ENCODE results near the gene MMAA.

MMAA gene

DNA sequence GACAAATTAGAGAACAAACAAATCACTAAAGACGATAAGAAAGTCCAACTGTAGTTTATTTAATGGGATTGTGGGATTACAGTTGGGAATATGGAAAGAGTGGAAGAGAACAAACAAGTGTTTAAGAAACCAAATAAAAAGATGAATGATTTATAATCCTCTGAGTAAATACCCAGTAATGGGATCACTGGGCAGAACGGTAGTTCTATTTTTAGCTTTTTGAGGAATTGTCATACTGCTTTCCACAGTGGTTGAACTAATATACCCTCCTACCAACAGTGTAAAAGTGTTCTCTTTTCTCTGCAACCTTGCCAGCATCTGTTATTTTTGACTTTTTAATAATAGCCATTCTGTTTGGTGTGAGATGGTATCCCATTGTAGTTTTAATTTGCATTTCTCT, 75.7 kb downstream of the MMAA start:
- no peak for DNase-seq (ENCODE audit: extremely low read depth, low read depth)
- TF ChIP-seq, protein P1, sequence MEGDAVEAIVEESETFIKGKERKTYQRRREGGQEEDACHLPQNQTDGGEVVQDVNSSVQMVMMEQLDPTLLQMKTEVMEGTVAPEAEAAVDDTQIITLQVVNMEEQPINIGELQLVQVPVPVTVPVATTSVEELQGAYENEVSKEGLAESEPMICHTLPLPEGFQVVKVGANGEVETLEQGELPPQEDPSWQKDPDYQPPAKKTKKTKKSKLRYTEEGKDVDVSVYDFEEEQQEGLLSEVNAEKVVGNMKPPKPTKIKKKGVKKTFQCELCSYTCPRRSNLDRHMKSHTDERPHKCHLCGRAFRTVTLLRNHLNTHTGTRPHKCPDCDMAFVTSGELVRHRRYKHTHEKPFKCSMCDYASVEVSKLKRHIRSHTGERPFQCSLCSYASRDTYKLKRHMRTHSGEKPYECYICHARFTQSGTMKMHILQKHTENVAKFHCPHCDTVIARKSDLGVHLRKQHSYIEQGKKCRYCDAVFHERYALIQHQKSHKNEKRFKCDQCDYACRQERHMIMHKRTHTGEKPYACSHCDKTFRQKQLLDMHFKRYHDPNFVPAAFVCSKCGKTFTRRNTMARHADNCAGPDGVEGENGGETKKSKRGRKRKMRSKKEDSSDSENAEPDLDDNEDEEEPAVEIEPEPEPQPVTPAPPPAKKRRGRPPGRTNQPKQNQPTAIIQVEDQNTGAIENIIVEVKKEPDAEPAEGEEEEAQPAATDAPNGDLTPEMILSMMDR (IDR thresholded peaks at IDR 0.05; ENCODE audit: low read depth, low read length): no peak

DNA sequence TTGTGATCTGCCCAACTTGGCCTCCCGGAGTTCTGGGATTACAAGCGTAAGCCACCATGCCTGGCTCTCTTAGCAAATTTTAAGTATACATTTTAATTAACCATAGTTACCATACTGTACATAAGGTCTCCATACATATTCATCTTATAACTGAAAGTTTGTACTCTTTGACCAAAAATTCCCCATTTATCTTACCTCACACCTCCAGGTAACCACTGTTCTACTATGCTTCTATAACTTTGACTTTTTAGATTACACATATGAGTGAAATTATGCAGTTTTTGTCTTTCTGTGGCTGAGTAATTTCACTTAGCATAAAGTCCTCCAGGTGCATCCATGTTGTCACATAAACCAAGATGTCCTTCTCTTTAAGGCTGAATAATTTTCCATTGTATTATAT, 78.1 kb downstream of the MMAA start:
- no peak for DNase-seq (ENCODE audit: extremely low read depth, low read depth)
- TF ChIP-seq, protein P1 (IDR thresholded peaks at IDR 0.05; ENCODE audit: low read depth, low read length): no peak

DNA sequence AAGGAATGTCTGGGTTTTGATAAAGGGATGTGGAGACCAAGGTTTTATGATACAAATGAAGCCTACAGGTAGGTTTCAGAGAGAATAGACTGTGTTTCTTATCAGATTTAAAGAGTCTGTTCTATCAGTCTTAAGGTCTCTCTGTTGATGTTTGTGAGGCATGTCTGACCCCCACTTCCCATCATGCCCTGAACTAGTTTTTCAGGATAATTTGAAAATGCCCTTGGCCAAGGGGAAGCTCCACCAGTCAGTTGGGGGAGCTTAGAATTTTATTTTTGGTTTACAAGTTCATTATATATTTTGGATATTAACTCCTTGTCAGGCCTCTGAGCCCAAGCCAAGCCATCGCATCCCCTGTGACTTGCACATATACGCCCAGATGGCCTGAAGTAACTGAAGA, 79.3 kb downstream of the MMAA start:
- TF ChIP-seq, protein P1 (IDR thresholded peaks at IDR 0.05; ENCODE audit: low read depth, low read length): no peak
- no peak for DNase-seq (ENCODE audit: extremely low read depth, low read depth)

DNA sequence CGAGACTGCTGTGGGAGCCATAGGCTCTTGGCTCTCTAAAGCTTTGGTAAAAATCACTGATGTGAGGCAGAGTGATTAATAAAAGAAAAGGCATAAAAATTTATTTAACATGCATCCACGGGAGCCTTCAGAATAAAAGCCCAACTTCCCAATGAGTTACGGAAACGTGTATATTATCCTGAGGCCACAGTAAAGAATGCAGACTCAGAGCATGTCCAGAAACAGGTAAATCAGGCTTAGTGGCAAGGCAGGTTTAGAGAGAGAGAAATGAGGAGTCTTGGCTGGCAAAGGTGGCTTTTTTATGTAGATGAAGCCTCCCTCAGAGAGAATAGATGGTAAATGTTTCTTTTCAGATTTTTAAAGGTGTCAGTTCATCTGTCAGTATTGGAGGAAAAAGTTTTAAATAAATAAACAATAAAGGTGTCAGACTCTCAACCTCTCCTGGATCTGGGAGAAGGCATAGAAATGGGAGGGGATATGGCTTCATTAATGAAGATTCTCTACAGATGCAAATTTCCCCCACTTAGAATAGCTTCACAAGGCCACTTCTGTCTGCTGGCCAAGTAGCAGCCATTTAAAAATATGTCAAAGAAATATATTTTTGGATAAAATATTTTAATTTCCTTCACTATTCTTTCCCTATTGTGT, 84.8 kb downstream of the MMAA start:
- no peak for DNase-seq (ENCODE audit: extremely low read depth, low read depth)
- TF ChIP-seq, protein P1 (IDR thresholded peaks at IDR 0.05; ENCODE audit: low read depth, low read length): no peak

DNA sequence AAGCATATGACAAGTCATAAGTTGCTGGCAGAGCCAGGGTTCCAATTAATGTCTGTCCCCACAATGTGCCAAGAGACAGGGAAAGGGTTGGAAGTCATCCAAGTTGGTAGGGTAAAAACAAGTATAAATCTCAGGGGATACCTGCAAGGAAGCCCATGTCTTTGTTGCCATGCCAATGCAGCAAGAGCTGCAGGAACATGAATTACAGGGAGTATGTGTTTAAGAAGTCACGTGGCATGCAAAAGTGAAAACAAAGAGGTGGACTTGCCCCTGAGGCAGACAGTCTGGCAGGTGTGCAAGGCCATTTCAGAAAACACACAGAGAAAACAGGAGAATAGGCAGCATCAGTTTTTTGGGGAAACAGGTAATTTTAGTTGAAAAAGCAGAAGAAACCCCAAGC, 90.2 kb downstream of the MMAA start:
- no peak for DNase-seq (ENCODE audit: extremely low read depth, low read depth)
- TF ChIP-seq, protein P1 (IDR thresholded peaks at IDR 0.05; ENCODE audit: low read depth, low read length): no peak
